Naive thymus-derived CD4-positive, alpha-beta T cell (primary cell): ENCODE measurements around the gene LCORL. TPM values are rescaled to one million over a fixed set of nuclear protein-coding genes. Genes with fewer than 3 reads are reported as not detected.
A peak's percentile ranks its signal among the peaks of the same experiment; 100 is the strongest.

ENCODE experiments used
- ATAC-seq: fragments of 150-1000 bp; cut with Tn5 transposase; 2 replicates; pipeline ENCODE4 v1.10.0; 2021; ENCODE audit warnings: mild to moderate bottlenecking, moderate library complexity
- CTCF ChIA-PET: fragments of 350-600 bp; sonication (Branson Sonifier 250); formaldehyde crosslinking; loops from one replicate; lab custom pipeline; 2021; ENCODE audit warnings: antibody characterized with exemption; lab: Charles Lee
- POLR2A ChIA-PET: fragments of 350-600 bp; sonication (Branson Sonifier 250); formaldehyde crosslinking; loops from one replicate; lab custom pipeline; 2021; ENCODE audit warnings: antibody characterized with exemption, inconsistent platforms; lab: Charles Lee
- DNase-seq, 9 donors: peaks; one replicate each; pipeline versions ENCODE4 v3.0.0 to v3.0.0-alpha.2; 2020 to 2022; ENCODE audit warnings: mixed read lengths in 1 of 9
- H3K27ac ChIP-seq: one replicate; pipeline ENCODE4 v1.7.0; 2013; ENCODE audit warnings: mild to moderate bottlenecking, low read depth, low read length, moderate library complexity
- H3K27me3 ChIP-seq, 2 donors: one replicate each; pipeline ENCODE4 v1.7.0; 2013; ENCODE audit warnings: low read length in 2 of 2, mild to moderate bottlenecking in 2 of 2, moderate library complexity in 2 of 2; ENCODE audit not compliant: control insufficient read depth in 2 of 2, insufficient read depth in 2 of 2
- H3K36me3 ChIP-seq, 3 experiments: 1 replicate in 2 of 3; 2 replicates in 1 of 3; pipeline ENCODE4 v1.7.0; 2013; ENCODE audit warnings: low read length in 3 of 3, mild to moderate bottlenecking in 3 of 3, moderate library complexity in 1 of 3; ENCODE audit not compliant: insufficient read depth in 3 of 3, control insufficient read depth in 2 of 3
- H3K4me1 ChIP-seq, 2 donors: one replicate each; pipeline ENCODE4 v1.7.0; 2013; ENCODE audit warnings: low read length in 2 of 2, mild to moderate bottlenecking in 2 of 2, moderate library complexity in 1 of 2; ENCODE audit not compliant: control insufficient read depth in 2 of 2, insufficient read depth in 2 of 2
- H3K4me3 ChIP-seq: 2 replicates; pipeline ENCODE4 v1.7.0; 2013; ENCODE audit warnings: mild to moderate bottlenecking, low read length
- H3K9me3 ChIP-seq, 3 experiments: 1 replicate in 2 of 3; 2 replicates in 1 of 3; pipeline ENCODE4 v1.7.0; 2013; ENCODE audit warnings: low read length in 3 of 3; ENCODE audit not compliant: control insufficient read depth in 2 of 3
- H3K27ac Mint-ChIP-seq, 9 donors: one replicate each; pipeline ENCODE4 v1.8.0; 2020 to 2022; ENCODE audit warnings: mixed read lengths in 9 of 9, mild to moderate bottlenecking in 8 of 9, moderate library complexity in 5 of 9, inconsistent platforms in 2 of 9
- H3K27me3 Mint-ChIP-seq, 5 donors: one replicate each; pipeline ENCODE4 v1.8.0; 2021 to 2022; ENCODE audit warnings: mixed read lengths in 5 of 5, mild to moderate bottlenecking in 1 of 5
- H3K36me3 Mint-ChIP-seq, 5 donors: one replicate each; pipeline ENCODE4 v1.8.0; 2020 to 2022; ENCODE audit warnings: mixed read lengths in 5 of 5, mild to moderate bottlenecking in 3 of 5, inconsistent platforms in 1 of 5
- H3K4me1 Mint-ChIP-seq, 7 donors: one replicate each; pipeline ENCODE4 v1.8.0; 2020 to 2022; ENCODE audit warnings: mixed read lengths in 7 of 7, mild to moderate bottlenecking in 3 of 7, inconsistent platforms in 1 of 7
- H3K4me3 Mint-ChIP-seq, 10 donors: one replicate each; pipeline ENCODE4 v1.8.0; 2020 to 2022; ENCODE audit warnings: mild to moderate bottlenecking in 10 of 10, mixed read lengths in 10 of 10, moderate library complexity in 6 of 10, inconsistent platforms in 2 of 10
- H3K9me3 Mint-ChIP-seq, 11 donors: one replicate each; pipeline ENCODE4 v1.8.0; 2020 to 2022; ENCODE audit warnings: mixed read lengths in 11 of 11, mild to moderate bottlenecking in 4 of 11, inconsistent platforms in 1 of 11, moderate library complexity in 1 of 11
- intact Hi-C, 2 donors: fragments of 100-400 bp; cut with micrococcal nuclease; formaldehyde crosslinking; loops; one replicate each; pipeline ENCODE4 v1.15.1; 2023
- polyA plus RNA-seq, 2 donors: library from polyadenylated mRNA; unstranded; fragments of 300-500 nt; fragmentation: Illumina TruSeq; gene quantifications; one replicate each; pipeline ENCODE4 v1.2.3, GENCODE V29; 2021
- total RNA-seq, 6 experiments: library from RNA in 5 of 6; stranded (reverse) in 5 of 6; gene quantifications; 1 replicate in 5 of 6; 2 replicates in 1 of 6; pipeline ENCODE4 v1.2.3 and lab custom pipeline; 2021 to 2026

The LCORL gene
- total and polyA plus RNA-seq, 7 experiments from 2014 or later = 4.9 to 15.2 (median 11.9) TPM

DNA sequence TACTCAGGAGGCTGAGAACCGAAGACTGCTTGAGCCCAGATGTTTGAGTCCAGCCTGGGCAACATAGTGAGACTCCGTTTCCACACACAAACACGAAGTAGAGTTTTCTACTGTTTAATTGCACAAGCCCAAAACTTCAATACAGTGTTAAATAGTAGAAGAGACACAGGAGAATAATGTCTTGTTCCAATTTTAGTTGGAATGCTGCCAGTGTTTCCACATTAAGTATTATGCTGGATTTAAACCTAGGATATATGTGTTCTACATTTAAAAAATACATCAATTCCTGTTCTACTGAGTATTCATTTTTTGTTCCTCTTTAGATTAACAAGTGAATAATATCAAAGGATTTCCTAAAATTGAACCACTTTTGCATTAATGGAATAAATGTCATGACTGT, 91.3 kb downstream of the LCORL start:
- peaks cover 1 to 39% (median 10%) of the 10 kb centered on the region in 11 donors for H3K9me3 Mint-ChIP-seq
- no peak for DNase-seq
- ATAC-seq = no peak
- peaks cover 3 to 78% (median 53%) of the 10 kb centered on the region in 5 donors for H3K36me3 Mint-ChIP-seq
- no peaks in the 10 kb centered on the region for H3K27me3 Mint-ChIP-seq
- intact Hi-C loops = loop anchor here in 1 of 2 donors (5.0 kb wide), 1 partner anchor 662 kb away; no protein-coding TSS in a partner anchor
- ChIA-PET POLR2A (no interaction called here), CTCF (no interaction called here)
- no peaks in the 10 kb centered on the region for H3K27me3 ChIP-seq
- H3K4me1 ChIP-seq = no peaks in the 10 kb centered on the region
- no peak overlapping the region for H3K4me3 ChIP-seq
- H3K27ac ChIP-seq = no peak overlapping the region
- H3K4me3 Mint-ChIP-seq = no peak overlapping the region
- no peaks in the 10 kb centered on the region for H3K9me3 ChIP-seq
- peak overlapping the region in 1 of 9 donors; percentile 49 for H3K27ac Mint-ChIP-seq
- no peaks in the 10 kb centered on the region for H3K36me3 ChIP-seq
- no peaks in the 10 kb centered on the region for H3K4me1 Mint-ChIP-seq

DNA sequence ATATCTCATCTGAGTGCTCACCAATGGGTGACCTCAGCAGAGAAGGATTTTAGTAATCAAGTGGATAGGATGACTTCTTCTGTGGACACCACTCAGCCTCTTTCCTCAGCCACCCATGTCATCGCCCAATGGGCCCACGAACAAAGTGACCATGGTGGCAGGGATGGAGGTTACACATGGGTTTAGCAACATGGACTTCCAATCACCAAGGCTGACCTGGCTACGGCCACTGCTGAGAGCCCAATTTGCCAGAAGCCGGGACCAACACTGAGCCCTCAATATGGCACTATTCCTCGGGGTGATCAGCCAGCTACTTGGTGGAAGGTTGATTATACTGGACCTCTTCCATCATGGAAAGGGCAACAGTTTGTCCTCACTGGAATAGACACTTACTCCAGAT, 97.4 kb downstream of the LCORL start:
- CTCF ChIA-PET = no interaction called here
- peaks cover 0 to 17% (median 3%) of the 10 kb centered on the region in 11 donors for H3K9me3 Mint-ChIP-seq
- H3K27me3 ChIP-seq = no peaks in the 10 kb centered on the region
- peaks cover 6 to 71% (median 54%) of the 10 kb centered on the region in 5 donors for H3K36me3 Mint-ChIP-seq
- no peak overlapping the region for H3K4me3 Mint-ChIP-seq
- H3K9me3 ChIP-seq = no peaks in the 10 kb centered on the region
- H3K36me3 ChIP-seq = no peaks in the 10 kb centered on the region
- H3K4me3 ChIP-seq = no peak overlapping the region
- POLR2A ChIA-PET = no interaction called here
- no peaks in the 10 kb centered on the region for H3K4me1 Mint-ChIP-seq
- DNase-seq = no peak
- intact Hi-C loops = no loop called here
- no peak for ATAC-seq
- no peaks in the 10 kb centered on the region for H3K4me1 ChIP-seq
- H3K27ac ChIP-seq = no peak overlapping the region
- no peak overlapping the region for H3K27ac Mint-ChIP-seq
- no peaks in the 10 kb centered on the region for H3K27me3 Mint-ChIP-seq

DNA sequence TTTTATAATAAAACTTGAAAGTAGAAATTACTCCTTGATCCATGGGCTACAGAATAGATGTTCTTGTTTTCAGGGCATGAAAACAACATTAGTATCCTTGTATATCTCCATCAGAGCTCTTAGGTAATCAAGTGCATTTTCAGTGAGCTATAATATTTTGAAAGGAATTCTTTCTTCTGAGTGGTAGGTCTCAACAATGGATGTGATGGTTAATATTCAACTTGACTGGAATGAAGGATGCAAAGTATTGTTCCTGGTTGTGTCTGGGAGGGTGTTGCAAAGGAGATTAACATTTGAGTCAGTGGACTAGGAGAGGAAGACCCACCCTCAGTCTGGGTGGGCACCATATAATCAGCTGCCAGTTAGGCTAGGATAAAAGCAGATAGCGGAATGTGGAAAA, 100.1 kb downstream of the LCORL start:
- no peak overlapping the region for H3K27ac ChIP-seq
- DNase-seq (no peak), ATAC-seq (no peak)
- Mint-ChIP-seq H3K36me3 (peaks cover 4 to 64% (median 55%) of the 10 kb centered on the region in 5 donors), H3K9me3 (peaks cover 0 to 20% (median 4%) of the 10 kb centered on the region in 11 donors), H3K4me1 (no peaks in the 10 kb centered on the region), H3K27ac (no peak overlapping the region), H3K4me3 (no peak overlapping the region), H3K27me3 (no peaks in the 10 kb centered on the region)
- no peaks in the 10 kb centered on the region for H3K9me3 ChIP-seq
- CTCF ChIA-PET = no interaction called here
- no peaks in the 10 kb centered on the region for H3K27me3 ChIP-seq
- POLR2A ChIA-PET = no interaction called here
- intact Hi-C loops = no loop called here
- no peaks in the 10 kb centered on the region for H3K4me1 ChIP-seq
- H3K36me3 ChIP-seq = no peaks in the 10 kb centered on the region
- H3K4me3 ChIP-seq = no peak overlapping the region

DNA sequence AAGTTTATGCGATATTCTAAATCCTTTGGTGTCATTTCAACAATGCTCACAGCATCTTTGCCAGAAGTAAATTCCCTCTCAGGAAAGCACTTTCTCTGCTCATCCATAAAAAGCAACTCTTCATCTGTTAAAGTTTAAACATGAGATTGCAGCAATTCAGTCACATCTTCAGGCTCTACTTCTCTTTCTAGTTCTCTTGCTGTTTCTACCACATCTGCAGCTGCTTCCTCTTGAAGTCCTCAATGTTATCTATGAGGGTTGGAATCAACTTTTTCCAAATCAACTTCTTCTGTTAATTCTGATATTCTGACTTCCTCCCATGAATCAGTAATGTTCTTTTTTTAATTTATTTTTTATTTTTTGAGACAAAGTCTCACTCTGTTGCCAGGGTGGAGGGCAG, 100.9 kb downstream of the LCORL start:
- ChIA-PET CTCF (no interaction called here), POLR2A (no interaction called here)
- Mint-ChIP-seq H3K4me1 (peaks cover 0 to 2% (median 0%) of the 10 kb centered on the region in 7 donors), H3K27ac (no peak overlapping the region), H3K36me3 (peaks cover 3 to 62% (median 48%) of the 10 kb centered on the region in 5 donors), H3K4me3 (no peak overlapping the region), H3K9me3 (peaks cover 0 to 19% (median 5%) of the 10 kb centered on the region in 11 donors), H3K27me3 (no peaks in the 10 kb centered on the region)
- DNase-seq (no peak), ATAC-seq (no peak)
- intact Hi-C loops = no loop called here
- H3K27ac ChIP-seq = no peak overlapping the region
- no peaks in the 10 kb centered on the region for H3K9me3 ChIP-seq
- H3K4me1 ChIP-seq = no peaks in the 10 kb centered on the region
- H3K4me3 ChIP-seq = no peak overlapping the region
- no peaks in the 10 kb centered on the region for H3K36me3 ChIP-seq
- H3K27me3 ChIP-seq = no peaks in the 10 kb centered on the region

DNA sequence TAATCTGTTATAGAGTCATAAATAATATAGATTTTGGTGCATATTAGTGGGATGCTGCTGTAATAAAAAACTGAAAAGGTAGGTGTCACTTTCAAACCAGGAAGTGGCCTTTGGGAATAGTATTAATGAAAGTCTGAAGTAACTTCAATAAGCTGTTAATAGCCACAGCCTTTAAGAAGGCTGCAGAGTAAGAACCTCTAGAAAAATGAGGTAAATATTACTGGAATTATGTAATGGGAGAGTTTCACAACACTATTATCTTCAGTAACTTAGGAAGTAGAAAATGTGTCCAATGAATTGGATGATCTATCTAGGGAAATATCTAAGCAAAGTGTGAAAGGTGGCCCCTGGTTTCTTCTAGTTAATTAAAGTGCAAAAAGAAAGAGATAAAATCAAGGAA, 106.1 kb downstream of the LCORL start:
- no peak overlapping the region for H3K27ac ChIP-seq
- intact Hi-C loops = no loop called here
- ChIA-PET POLR2A (interaction anchor here (0.6 kb wide), 1 partner anchor 84 kb away, joined by 4 read pairs; no protein-coding TSS in a partner anchor), CTCF (no interaction called here)
- no peak for ATAC-seq
- peaks cover 0 to 7% (median 0%) of the 10 kb centered on the region in 3 experiments for H3K36me3 ChIP-seq
- no peak overlapping the region for H3K4me3 Mint-ChIP-seq
- no peak for DNase-seq
- H3K27me3 ChIP-seq = no peaks in the 10 kb centered on the region
- peaks cover 0 to 2% (median 0%) of the 10 kb centered on the region in 7 donors for H3K4me1 Mint-ChIP-seq
- H3K36me3 Mint-ChIP-seq = peaks cover 0 to 63% (median 39%) of the 10 kb centered on the region in 5 donors
- no peaks in the 10 kb centered on the region for H3K9me3 ChIP-seq
- H3K27me3 Mint-ChIP-seq = no peaks in the 10 kb centered on the region
- H3K27ac Mint-ChIP-seq = no peak overlapping the region
- no peak overlapping the region for H3K4me3 ChIP-seq
- no peaks in the 10 kb centered on the region for H3K4me1 ChIP-seq
- H3K9me3 Mint-ChIP-seq = peaks cover 0 to 7% (median 3%) of the 10 kb centered on the region in 11 donors

DNA sequence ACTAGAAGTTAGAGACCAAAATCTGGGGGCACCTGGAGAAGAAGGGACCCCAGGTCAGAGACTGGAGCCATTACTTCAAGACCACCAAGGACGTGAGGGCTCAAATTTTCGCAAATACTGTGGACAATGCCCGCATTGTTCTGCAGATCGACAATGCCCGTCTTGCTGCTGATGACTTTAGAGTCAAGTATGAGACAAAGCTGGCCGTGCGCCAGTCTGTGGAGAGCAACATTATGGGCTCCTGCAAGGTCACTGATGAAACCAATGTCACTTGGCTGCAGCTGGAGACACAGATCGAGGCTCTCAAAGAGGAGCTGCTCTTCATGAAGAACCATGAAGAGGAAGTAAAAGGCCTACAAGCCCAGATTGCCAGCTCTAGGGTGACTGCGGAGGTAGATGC, 109.5 kb downstream of the LCORL start:
- ChIA-PET POLR2A (no interaction called here), CTCF (no interaction called here)
- Histone ChIP-seq H3K4me3 (no peak overlapping the region), H3K36me3 (peaks cover 0 to 7% (median 0%) of the 10 kb centered on the region in 3 experiments), H3K27ac (no peak overlapping the region), H3K27me3 (no peaks in the 10 kb centered on the region), H3K9me3 (no peaks in the 10 kb centered on the region), H3K4me1 (no peaks in the 10 kb centered on the region)
- DNase-seq = no peak
- Mint-ChIP-seq H3K36me3 (peaks cover 0 to 49% (median 35%) of the 10 kb centered on the region in 5 donors), H3K9me3 (peaks cover 0 to 3% (median 0%) of the 10 kb centered on the region in 11 donors), H3K4me3 (no peak overlapping the region), H3K27ac (no peak overlapping the region), H3K4me1 (peaks cover 0 to 2% (median 0%) of the 10 kb centered on the region in 7 donors), H3K27me3 (no peaks in the 10 kb centered on the region)
- intact Hi-C loops = no loop called here
- ATAC-seq = no peak

DNA sequence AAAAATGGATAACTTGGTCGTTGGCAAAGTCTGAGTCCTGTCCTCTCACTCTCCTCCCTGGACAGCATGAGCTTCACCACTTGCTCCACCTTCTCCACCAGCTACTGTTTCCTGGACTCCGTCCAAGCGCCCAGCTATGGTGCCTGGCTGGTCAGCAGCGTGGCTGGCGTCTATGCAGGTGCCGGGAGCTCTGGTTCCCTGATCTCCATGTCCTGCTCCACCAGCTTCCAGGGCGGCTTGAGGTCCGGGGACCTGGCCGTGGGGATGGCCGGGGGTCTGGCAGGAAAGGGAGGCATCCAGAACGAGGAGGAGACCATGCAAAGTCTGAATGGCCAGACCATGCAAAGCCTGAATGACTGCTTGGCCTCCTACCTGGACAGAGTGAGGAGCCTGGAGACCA, 109.9 kb downstream of the LCORL start:
- H3K27me3 ChIP-seq = no peaks in the 10 kb centered on the region
- POLR2A ChIA-PET = no interaction called here
- H3K4me1 ChIP-seq = no peaks in the 10 kb centered on the region
- H3K36me3 Mint-ChIP-seq = peaks cover 1 to 52% (median 38%) of the 10 kb centered on the region in 5 donors
- H3K27ac ChIP-seq = no peak overlapping the region
- ATAC-seq = no peak
- H3K9me3 Mint-ChIP-seq = peaks cover 0 to 3% (median 0%) of the 10 kb centered on the region in 11 donors
- H3K36me3 ChIP-seq = peaks cover 0 to 7% (median 0%) of the 10 kb centered on the region in 3 experiments
- no peak overlapping the region for H3K27ac Mint-ChIP-seq
- no peak overlapping the region for H3K4me3 Mint-ChIP-seq
- intact Hi-C loops = no loop called here
- H3K27me3 Mint-ChIP-seq = no peaks in the 10 kb centered on the region
- H3K9me3 ChIP-seq = no peaks in the 10 kb centered on the region
- no peak overlapping the region for H3K4me3 ChIP-seq
- no peak for DNase-seq
- H3K4me1 Mint-ChIP-seq = peaks cover 0 to 2% (median 0%) of the 10 kb centered on the region in 7 donors
- CTCF ChIA-PET = no interaction called here
